HG02678 (cell line): ENCODE results near the gene SH3RF1.
A peak's percentile ranks its signal among the peaks of the same experiment; 100 is the strongest.
"Not testable (repeated sequence)": the region's sequence is repeated elsewhere in the genome, so short reads cannot be mapped to it uniquely, and the experiment has no call there.

Experiments
- ATAC-seq: cut with Tn5 transposase; IDR thresholded peaks from one replicate; pipeline ENCODE4 v1.9.1; 2021; ENCODE audit warnings: mild to moderate bottlenecking, moderate library complexity; ENCODE audit not compliant: unreplicated experiment

Gene SH3RF1

DNA sequence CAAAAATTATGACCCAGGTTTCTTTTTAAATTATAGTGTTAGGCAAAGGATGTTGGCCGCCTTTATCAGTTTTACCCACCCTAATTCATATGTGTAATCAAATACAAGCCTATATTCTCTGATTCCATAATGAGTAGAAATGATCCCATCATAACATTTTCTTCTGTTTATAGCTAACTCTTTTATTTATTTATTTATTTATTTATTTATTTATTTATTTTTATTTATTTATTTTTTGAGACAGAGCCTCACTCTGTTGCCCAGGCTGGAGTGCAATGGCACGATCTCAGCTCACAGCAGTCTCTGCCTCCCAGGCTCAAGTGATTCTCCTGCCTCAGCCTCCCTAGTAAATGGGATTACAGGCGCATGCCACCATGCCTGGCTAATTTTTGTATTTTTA is 7.1 kb upstream of the SH3RF1 start:
- not testable (repeated sequence) for ATAC-seq

DNA sequence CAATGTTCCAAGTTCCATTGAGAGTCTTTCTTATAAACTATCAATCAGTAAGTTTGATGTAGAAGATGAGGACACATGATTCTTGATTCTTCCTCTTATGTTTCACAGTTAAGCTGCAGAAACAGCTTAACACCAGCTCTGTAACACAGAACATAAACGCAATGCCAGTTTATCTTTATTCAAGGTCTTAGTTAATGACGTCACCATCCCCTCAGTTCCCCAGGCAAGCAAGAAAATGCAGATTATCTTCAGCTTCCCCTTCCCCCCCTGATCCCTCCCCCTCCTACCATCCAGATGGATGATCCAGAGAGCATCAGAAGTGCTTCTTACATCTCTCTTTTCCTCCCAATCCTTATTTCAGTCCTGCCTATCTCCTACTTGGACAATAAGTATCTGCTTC is 4.4 kb upstream of the SH3RF1 start:
- ATAC-seq: no peak

DNA sequence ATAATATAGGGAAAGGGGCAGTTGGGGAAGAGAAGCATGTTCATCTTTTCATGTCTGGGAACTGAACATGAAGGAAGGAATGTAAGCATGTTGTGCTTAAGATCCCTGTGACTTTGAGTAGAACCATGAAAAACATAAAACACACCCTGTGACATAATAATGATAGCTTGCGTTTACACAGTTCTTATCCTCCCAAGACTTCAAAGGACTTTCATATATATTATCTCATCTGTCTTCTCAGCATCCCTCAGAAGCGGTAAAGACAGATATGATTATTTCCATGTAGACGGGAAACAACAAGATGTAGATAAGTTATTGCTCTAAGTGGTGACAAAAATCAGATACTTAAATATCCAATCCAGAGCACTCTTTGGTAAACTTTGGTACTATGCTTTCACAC is 3.3 kb upstream of the SH3RF1 start:
- no peak for ATAC-seq

DNA sequence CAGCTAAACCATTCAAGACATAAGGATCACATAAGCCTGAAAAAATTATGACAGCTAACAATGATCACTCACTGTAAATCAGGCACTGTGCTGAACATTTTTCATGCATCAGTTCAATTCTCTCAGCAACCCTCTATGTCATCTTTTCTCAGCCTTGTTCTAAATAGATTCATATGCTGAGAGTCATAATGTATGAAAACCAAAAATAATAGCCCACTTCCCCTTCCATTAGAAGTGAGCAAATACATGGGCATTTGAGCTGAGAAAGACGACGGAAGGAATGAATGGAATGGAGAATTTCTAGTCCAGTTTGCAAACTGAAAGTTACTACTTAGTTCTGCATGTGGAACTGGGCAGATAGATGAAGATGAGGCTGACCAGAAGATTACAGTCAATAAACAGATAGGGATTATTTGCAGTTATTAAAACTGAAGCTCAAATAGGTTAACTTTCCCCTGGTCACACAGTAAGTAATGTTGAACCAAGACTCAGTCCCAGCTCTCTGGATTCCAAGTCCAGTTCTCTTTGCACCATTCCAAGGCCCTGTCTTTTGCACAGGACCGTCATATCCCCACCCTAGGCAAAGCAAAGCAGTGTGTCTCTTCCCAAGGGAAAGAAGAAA is 1.6 kb upstream of the SH3RF1 start:
- ATAC-seq: no peak

DNA sequence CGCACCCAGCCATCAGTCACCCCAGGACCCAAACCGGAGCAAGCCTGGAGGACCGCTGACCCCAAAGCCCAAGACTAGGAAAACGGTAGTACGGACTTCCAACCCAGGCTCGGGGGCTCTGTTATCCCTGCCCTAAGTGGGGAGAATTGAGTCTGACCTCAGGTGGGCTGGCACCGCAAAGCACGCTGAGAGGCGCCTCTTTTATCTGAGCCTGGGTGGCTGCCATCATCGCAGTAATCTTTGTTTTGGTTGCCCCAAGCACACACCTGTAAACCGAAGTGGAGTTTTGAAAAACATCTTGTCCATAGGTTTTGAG is 894 bp upstream of the SH3RF1 start:
- no peak for ATAC-seq

DNA sequence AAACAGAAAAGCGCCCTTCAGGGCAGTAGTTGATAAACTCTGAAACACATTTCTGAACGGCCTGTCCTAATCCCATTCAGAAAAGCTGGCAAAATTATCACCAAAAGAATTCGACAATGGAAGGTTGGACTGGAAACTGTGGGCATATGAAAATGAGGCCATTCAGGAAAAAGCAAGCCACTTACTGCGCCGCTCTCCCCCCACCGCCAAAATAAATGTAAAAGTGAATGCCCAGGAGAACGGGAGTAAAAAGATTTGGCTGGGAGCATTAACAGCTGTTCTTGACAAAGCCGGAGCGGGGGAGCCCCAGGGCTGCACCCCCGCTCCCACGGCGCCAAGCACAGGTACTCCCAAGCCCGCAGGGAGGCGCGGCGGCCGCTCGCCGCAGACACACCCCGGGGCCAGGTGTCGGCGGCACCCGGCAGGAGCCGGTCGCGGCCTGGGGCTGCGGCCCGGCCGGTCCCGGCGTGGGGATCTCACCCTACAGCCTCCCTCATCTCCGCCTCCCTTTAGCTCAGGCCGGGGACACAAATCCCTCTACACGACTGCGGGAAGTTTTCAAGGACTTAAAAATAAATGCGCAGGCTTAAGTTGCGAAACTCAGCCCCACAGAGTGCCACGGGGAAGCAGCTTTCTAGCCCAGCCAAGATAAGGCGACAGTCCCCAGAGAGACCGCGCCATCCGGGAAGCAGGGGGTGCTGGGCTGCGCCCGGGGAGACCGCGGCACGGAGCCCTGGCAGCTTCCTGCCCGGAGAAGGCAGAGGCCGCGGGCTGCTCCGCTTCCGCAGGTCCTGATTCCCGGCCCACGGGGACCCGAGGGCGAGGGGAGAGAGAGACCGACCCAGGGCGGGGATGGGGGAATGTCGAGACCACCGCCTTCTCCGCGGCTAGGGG is 593 bp downstream of the SH3RF1 start:
- ATAC-seq: peak; percentile 44

DNA sequence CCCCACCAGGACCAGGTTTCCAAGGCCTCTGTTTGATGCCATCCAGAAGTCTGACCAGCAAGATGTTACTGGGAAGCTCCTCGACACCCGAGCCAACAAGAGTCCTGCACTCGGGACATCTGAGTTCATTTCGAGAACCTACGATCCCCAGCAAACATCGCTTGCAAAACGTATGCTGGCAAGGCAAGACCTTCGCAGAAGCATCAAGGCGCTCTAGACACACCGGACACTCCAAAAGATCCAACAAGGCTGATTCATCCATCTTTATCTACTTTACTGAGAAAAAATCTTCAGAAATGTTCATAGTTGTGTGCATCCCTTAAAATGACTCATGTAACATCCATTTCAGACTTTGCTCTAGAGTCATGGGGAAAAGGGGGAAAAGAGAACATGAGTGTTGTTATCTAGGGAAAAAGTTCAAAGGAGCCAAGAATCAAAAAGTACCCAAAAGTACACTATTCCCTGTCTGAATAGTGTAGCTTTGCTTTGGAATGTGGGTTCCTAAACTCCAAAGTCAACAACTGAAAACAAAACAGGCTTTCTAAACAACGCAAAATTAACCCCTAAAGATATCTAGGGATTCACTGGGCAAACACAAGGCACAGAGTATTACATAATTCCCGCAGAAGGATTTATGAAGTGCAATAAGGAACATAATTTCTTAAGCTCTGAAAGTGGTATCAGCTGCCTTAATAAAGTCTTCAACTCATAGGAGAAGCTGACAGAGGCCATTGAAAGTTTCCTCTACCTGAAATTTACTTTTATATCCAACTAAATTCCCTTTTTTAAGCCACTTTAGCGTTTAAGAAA is 1.6 kb downstream of the SH3RF1 start:
- ATAC-seq: no peak

DNA sequence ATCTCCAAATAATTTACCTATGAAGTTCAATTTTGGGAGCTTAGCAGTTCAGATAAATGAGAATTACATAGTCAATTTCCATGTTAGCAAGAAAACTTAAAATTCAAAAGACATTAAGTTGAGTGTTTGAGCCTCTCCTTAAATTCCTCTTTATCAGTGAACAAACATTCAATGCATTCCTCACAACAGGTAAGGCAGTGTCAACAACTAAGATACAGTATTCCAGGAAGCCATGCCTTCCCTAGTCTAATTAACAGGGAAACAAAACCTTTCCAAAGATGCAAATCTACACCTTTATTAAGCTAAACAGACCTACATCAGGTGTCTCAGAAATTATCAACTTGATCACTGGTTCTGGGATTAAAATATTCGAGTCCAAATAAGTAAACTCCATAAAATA is 3.7 kb downstream of the SH3RF1 start:
- no peak for ATAC-seq

DNA sequence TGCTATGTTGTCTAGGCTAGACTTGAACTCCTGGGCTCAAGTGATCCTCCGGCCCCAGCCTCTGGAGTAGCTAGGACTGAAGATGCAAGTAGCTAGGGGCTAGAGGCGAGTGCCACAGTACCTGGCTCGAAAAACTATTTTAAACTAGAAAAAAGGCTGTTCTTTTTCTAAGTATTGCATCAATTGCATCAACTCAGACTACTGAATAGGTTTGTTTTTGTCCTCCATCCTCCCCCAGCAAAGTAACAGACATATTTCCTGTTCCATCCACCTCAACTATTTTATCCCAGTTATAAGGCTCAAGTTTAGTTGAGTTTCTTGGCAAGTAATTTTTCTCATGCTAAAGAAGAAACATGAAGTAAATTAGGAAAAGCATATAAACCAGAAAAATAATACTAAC is 4.1 kb downstream of the SH3RF1 start:
- no peak for ATAC-seq

DNA sequence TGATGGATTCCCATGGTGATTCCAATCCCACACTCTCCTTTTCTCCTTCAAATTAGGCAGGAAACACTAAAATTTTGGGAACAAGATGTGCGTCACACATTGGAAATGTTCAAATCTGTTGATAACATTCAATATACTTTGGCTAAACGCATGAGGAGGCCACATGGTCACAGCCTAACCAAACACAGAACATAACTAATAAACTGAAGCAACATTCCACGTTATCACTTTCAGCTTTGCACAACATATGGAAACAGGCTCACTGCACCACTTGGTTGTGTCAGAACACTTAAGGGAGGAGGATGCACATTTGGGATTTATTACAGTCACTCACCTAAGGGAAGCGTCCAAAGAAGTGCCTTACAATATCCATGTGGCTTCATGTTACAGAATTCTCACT is 4.7 kb downstream of the SH3RF1 start:
- no peak for ATAC-seq

DNA sequence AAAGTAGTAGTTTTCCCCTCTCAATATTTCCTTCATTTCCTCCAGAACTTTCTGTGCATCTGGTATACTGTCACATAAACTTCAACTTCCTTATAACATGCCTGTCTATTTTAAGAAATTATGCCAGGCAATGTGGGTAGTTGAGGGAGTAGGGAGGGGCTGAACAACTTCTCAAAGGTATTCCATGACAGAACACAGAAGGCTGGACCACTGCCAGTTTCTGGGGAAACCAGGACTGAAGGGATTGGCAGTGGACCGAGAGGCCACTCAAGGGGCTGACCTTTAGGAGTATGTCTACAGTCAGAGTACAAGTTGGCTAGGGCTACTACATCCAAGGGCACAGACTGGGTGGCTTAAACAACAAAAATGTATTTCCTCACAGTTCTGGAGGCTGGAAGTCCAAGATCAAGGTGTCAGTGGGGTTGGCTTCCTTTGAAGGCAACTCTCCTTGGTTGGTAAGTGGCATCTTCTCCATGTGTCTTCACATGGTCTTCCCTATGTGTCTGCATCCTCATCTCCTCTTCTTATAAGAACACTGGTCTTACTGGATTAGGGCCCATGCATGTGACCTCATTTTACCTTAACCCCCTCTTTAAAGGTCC is 6.9 kb downstream of the SH3RF1 start:
- no peak for ATAC-seq

DNA sequence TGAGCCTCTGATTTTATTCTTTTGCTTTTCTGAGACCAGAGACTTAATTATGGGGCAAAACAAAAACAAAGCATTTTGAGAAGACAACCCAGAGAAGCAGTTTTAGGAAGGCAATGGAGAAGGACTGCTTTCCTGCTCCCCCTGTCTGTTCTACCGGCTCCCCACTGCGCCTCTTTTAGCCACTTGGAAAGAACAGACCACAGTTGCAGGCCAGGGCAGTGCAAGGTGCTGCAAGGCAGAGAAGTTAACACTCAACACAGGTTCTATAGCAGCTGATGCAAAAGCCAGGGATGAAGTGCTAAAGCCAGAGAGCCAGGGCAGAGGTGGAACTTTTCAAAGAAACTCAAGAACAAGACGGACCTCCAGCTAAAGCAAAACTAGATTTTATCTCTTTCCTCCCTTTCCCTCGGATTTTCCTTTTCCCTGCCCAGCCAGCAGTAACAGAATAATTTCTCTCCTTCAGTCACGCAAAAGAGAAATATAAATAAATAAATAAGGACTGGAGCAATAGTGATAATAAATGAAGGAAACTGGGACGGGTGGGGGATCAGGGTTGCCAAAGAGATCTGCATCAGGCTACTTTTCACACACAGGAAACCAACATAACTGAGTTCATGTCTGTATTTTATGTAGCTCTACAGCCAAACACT is 10.4 kb downstream of the SH3RF1 start:
- no peak for ATAC-seq

DNA sequence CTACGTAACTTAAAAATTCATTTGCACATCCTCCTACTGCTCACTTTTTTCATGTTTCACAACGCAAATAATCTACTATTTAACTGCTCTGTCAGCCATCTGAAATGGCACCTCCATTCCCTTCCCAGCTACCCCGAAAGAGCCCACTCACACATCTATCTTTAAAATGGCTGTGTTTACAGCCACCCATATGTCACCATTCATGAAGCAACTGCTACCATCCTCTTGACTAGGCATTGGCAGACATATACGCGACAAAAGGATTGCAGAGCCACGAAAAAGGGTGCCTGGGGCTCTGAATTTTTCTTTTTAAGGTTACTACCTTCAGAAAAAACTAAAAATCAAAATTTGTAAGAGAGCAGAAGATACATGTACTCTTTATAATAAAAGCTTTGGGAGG is 11.5 kb downstream of the SH3RF1 start:
- ATAC-seq: no peak

DNA sequence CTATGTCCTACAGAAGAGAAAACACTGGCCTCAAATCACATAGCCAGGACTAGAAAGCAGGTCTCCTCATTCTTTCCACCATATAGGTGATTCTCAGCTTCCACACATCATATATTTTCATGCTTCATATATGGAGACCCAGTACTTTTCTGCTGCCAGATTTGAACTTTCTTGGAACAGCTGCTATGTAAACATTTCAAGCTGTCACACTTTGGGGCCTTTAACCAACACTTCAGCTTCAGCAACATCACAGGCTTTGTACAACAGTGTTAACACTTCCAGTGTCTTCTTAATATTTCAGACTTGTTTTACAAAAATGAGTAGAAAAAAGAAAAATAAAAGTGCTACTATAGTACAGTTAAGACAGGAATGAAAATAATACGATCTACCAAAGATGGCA is 12.6 kb downstream of the SH3RF1 start:
- no peak for ATAC-seq

DNA sequence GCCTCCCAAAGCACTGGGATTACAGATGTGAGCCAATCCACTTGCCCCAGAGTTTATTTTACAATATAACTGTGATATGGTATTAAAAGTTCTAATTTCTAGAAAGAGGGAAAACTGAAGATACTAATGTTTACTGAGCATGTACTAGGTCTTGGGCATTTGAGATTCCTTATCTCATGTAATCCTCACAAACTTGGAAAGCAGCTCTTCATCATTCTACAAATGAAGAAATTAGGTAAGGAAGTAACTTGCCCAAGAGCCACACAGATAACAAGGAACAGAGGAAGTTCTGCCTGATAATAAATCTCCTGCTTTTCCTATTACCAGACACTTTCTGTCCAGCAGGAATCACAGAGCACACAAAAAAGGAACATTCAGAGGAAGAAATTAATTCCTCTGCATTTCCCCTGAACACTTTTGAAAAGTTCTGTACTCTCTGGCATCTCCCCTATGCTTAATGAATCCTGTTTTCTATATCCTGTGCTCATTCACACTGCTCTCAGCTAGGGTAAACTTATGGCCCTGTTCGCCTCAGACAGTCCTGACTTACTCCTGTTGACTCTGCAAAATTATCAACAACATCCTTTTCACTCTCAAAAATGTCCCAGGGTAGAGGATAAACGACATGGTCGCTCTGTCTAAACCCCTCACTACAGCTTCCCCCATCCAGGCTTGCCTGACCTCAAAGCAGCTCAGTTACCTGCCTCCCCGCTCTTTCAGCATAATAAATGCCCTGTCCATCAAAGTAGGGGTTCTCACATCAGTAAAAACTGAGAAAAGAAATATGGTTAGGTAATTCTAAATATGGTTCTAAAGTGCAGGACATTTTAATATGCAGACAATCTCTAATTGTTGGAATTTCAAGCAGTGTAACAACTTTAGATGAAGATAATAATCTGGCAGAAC is 13.6 kb downstream of the SH3RF1 start:
- no peak for ATAC-seq

DNA sequence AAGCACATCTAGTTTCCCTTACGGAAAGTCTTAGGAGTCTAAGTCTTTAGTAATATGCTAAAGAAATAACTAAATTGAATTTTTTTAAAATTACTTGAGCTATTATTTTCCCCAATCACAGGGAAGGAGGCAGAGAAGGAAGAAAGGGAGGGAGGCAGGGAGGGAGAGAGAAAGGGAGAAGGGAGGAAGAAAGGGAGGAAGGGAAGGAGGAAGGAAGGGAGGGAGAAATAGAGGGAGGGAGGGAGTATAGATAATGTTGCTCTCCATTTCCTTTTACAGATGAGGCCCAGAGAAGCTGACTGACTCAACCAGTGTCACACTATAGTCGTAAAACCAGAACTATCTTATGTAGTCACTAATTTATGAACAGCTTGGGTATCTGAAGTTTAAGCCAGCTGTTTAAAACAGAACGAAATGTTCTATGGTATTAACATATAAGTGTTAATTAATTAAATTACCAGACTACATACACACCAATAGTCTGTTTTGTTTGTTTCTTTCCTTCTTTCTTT is 14.6 kb downstream of the SH3RF1 start:
- ATAC-seq: no peak

DNA sequence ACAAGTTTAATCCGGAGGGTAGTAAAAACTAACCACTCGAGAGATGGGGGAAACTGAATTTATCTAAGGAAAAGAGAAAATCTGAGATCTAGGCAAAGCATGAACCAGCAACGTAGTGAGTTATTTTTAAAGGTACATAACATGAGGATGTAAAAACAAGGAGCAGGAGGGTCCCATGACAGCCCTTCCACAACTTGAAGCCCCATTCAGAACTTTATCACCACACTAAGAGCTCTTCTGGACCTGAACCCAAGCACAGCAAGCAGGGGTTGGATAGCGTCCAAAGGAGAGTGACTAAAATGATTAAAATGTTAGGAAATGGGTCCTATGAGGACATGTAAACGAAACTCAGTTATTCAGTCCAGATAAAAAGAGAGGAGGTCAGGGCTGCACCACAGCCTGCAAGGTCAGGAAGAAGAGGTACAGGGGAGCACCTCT is 16.2 kb downstream of the SH3RF1 start:
- ATAC-seq: no peak

DNA sequence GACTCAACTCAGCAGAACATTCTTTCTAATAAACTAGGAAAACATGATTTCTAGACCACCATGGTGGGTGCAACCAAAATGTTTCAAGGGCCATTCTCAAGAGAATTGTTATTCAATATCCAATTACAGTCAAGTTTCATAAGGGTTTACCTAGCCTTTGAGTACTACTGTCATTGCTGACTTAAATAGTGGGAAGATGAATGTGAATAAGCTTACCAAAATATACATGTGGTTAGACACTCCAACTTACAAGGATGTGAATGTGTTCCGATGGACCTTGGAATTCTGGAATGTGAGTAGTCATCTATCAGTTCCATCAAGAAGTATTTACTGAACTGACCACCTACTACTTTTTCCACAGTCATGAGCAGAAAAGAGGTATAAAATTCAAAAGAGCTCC is 16.9 kb downstream of the SH3RF1 start:
- no peak for ATAC-seq

DNA sequence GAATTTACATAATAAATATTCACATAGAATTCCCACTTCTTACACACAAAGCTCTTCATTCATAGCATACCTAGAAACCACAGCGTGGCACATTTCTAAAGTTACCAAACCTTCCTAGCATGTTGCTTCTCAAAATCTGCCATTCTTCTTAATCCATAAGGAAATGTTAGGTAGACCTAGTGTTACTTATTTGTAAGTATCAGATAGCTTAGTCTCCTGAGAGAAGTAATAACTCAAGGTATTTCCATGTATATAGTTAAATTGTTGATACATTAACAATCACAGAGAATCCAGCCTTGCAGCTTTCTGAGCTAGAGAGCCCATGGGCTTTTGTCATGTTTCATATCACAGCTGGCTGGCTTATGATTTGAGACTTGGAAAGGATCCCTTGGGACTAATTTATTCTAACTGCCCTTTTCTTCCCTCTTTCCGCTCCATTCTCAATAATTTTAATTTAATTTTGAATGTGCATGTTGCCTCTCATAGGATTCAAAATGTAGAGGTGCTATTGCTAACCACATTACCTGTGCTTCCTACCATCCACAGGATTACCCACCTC is 17.6 kb downstream of the SH3RF1 start:
- no peak for ATAC-seq
